A673 (cell line): ENCODE data around the gene ICE1.

Experiments
- EZH2 ChIP-seq: fragments of 200-600 bp; sonication (generic); IDR thresholded peaks from 2 replicates; pipeline ENCODE4 v1.6.1; 2017; ENCODE audit warnings: borderline replicate concordance, low read depth, mild to moderate bottlenecking, mixed read lengths, antibody characterized with exemption, low read length; ENCODE audit not compliant: poor library complexity, severe bottlenecking
- TF ChIP-seq, protein P1 (sequence below): fragments of 300-800, 200-600 bp; sonication (generic); conservative IDR thresholded peaks from 2 replicates; pipeline ENCODE4 v1.5.1; 2017; ENCODE audit warnings: low read depth, mild to moderate bottlenecking, antibody characterized with exemption, low read length, moderate library complexity, mixed read lengths

DNA sequence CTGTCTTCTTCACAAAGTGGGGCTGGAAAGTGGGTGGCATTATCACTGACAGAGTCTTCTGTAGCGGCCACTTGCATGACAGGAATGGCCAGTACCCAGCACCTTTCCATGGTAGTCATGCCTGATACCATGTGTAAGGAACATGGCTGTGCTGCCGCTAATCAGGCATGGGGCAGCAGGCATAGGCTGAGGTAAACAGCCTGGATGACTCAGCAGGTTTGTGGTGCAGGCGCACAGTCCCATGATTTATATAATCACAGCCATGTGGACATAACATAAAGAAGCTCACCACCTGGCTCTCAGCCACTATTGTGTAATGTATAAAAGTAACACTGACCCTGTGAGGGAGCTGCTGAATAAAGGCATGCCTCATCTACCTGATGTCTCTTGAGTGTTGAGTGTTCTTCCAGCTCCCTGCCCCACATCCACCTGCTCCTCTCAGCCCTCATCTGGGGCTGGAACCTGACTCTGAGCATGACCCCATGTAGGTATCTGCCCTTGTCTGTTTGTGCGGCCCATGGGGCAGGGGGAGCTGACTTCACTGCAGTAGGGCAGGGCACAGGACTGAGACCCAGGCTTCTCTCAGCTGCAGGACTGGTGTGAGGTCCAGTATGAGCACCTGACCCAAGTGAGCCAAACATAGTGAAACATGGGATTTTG is 13.2 kb upstream of the ICE1 start:
- TF ChIP-seq, protein P1, sequence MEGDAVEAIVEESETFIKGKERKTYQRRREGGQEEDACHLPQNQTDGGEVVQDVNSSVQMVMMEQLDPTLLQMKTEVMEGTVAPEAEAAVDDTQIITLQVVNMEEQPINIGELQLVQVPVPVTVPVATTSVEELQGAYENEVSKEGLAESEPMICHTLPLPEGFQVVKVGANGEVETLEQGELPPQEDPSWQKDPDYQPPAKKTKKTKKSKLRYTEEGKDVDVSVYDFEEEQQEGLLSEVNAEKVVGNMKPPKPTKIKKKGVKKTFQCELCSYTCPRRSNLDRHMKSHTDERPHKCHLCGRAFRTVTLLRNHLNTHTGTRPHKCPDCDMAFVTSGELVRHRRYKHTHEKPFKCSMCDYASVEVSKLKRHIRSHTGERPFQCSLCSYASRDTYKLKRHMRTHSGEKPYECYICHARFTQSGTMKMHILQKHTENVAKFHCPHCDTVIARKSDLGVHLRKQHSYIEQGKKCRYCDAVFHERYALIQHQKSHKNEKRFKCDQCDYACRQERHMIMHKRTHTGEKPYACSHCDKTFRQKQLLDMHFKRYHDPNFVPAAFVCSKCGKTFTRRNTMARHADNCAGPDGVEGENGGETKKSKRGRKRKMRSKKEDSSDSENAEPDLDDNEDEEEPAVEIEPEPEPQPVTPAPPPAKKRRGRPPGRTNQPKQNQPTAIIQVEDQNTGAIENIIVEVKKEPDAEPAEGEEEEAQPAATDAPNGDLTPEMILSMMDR: no peak
- no peak for TF ChIP-seq EZH2
